GM12872 (cell line): ENCODE results near the gene UNC13C.

Source experiments
- TF ChIP-seq, protein P1 (sequence below): IDR thresholded peaks from 3 replicates; pipeline ENCODE4 v1.5.1; 2011; ENCODE audit warnings: low read depth, mild to moderate bottlenecking, low read length, moderate library complexity; ENCODE audit not compliant: insufficient read depth

UNC13C gene

DNA sequence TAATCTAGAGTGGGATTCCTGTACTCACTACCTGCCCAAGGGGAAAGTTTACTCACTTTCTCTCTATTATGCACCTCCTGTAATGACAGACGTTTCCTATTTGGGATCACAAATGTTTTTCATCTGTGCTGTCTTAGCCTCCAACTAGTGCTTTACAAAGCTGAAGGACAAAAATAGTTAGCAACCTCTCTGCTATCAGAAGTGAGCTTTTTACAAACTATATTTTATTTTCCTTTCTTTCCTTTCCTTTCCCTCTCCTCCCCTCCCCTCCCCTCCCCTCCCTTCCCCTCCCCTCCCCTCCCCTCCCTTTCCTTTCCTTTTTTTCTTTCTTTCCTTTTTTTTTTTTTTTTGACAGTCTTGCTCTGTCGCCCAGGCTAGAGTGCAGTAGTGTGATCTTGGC, 130.8 kb downstream of the UNC13C start:
- TF ChIP-seq, protein P1, sequence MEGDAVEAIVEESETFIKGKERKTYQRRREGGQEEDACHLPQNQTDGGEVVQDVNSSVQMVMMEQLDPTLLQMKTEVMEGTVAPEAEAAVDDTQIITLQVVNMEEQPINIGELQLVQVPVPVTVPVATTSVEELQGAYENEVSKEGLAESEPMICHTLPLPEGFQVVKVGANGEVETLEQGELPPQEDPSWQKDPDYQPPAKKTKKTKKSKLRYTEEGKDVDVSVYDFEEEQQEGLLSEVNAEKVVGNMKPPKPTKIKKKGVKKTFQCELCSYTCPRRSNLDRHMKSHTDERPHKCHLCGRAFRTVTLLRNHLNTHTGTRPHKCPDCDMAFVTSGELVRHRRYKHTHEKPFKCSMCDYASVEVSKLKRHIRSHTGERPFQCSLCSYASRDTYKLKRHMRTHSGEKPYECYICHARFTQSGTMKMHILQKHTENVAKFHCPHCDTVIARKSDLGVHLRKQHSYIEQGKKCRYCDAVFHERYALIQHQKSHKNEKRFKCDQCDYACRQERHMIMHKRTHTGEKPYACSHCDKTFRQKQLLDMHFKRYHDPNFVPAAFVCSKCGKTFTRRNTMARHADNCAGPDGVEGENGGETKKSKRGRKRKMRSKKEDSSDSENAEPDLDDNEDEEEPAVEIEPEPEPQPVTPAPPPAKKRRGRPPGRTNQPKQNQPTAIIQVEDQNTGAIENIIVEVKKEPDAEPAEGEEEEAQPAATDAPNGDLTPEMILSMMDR: no peak

DNA sequence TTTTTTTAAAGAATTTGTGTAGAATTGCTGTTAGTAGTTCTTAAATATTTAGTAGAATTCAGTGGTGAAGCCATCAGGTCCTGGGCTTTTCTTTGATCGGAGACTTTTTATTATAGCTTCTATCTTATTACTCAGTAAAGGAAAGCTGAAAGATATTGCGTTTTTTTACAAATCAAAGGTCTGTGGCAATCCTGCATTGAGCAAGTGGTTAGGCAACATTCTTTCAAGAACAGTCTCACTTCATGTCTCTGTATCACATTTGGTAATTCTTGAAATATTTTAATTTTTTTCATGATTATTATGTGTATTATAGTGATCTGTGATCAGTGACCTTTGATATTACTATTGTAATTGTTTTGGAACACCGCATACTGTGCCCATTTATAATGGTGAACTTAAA, 140.8 kb downstream of the UNC13C start:
- TF ChIP-seq, protein P1: no peak

DNA sequence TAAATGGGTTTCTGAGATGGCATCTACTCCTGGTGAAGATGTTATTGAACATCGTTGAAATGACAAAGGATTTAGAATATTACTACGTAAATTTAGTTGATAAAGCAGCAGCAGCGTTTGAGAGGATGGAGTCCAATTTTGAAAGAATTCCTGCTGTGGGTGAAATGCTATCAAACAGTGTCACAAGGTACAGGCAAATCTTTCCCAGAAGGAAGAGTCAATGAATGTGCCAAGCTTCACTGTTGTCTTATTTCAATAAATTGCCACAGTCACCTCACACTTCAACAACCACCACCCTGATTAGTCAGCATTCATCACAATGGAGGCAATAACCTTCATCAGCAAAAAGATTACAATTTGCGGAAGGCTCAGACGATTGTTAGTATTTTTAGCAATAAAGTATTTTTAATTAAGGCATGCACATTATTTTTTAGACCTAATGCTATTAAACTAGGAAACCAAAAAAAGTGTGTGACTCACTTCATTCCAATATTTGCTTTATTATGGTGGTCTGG, 142.8 kb downstream of the UNC13C start:
- TF ChIP-seq, protein P1: no peak

DNA sequence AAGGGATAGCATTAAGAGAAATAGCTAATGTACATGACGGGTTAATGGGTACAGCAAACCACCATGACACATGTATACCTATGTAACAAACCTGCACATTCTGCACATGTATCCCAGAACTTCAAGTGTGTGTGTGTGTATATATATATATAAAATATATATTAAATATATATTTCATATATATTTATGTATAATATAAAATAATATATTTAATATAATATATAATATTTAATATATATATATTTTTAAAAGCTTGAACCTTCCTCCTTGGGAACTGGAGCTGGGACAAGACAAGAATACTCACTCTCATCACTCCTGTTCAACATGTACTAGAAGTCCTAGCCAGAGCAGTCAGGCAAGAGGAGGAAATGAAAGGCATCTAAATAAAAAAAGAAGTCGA, 149.3 kb downstream of the UNC13C start:
- TF ChIP-seq, protein P1: no peak

DNA sequence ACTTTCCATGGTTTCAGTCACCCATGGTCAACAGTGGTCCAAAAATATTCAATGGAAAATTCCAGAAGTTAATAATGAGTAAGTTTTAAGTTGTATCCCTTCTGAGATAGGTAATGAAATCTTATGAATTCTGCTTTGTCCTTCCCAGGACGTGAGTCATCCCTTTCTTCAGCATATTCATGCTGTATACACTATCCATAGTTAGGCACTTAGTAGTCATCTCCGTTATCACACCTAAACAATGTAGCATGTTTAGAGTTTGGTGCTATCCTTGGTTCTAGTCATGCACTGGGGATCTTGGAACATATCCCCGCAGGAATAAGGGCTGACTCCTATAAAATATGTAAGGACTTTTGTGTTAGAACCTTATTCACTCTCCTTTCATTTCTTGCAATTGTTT, 153.2 kb downstream of the UNC13C start:
- TF ChIP-seq, protein P1: no peak

DNA sequence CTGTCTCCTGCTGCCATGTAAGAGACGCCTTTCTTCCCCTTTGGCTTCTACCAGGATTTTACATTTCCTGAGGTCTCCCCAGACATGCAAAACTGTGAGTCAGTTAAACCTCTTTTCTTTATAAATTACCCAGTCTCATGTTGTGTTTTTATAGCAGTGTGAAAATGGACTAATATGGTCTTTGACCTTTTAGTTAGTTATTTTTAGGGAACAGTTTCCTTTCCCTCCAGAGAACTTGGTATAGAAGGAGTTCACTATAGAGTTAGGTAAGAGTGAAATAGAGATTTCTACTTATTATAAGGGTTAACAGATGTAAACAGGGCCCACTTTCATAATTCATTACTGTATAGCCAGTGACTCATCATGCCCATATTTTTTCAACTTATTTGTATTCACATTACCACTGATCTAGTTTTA, 170.9 kb downstream of the UNC13C start:
- TF ChIP-seq, protein P1: no peak

DNA sequence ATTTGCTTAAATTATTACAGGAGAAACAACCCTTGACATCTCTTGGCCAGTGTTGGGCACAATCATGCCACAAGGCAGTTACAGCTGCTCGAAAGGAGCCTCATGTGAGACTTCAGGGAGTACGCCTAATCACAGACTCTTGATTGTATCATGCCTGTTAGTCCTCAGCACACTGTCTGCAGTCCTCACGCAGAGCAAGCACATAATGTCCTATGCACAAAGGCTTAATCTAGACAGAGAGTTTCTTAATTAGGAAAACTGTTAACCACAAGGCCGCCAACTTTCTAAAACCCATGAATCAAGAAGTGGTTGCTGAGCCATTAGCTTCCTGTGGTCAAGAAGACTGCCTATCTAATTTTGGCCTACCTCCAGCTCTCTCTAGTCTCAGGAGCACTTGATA, 172.0 kb downstream of the UNC13C start:
- TF ChIP-seq, protein P1: no peak
